ELF-1 (cell line): ENCODE data around the gene TIMM44.
"Not testable (repeated sequence)": the region's sequence is repeated elsewhere in the genome, so short reads cannot be mapped to it uniquely, and the experiment has no call there.

Experiments used
- DNase-seq: peaks from one replicate; pipeline ENCODE4 v3.0.0-alpha.2; 2016; ENCODE audit warnings: low read depth, low spot score

TIMM44 gene

GRCh38 chr19:7977021-7977722 is 33.7 kb upstream of the TIMM44 start:
- DNase-seq: no peak

GRCh38 chr19:7976461-7976860 is 33.0 kb upstream of the TIMM44 start:
- no peak for DNase-seq

GRCh38 chr19:7975037-7975436 is 31.6 kb upstream of the TIMM44 start:
- no peak for DNase-seq

GRCh38 chr19:7973883-7974282 is 30.4 kb upstream of the TIMM44 start:
- DNase-seq: no peak

DNA sequence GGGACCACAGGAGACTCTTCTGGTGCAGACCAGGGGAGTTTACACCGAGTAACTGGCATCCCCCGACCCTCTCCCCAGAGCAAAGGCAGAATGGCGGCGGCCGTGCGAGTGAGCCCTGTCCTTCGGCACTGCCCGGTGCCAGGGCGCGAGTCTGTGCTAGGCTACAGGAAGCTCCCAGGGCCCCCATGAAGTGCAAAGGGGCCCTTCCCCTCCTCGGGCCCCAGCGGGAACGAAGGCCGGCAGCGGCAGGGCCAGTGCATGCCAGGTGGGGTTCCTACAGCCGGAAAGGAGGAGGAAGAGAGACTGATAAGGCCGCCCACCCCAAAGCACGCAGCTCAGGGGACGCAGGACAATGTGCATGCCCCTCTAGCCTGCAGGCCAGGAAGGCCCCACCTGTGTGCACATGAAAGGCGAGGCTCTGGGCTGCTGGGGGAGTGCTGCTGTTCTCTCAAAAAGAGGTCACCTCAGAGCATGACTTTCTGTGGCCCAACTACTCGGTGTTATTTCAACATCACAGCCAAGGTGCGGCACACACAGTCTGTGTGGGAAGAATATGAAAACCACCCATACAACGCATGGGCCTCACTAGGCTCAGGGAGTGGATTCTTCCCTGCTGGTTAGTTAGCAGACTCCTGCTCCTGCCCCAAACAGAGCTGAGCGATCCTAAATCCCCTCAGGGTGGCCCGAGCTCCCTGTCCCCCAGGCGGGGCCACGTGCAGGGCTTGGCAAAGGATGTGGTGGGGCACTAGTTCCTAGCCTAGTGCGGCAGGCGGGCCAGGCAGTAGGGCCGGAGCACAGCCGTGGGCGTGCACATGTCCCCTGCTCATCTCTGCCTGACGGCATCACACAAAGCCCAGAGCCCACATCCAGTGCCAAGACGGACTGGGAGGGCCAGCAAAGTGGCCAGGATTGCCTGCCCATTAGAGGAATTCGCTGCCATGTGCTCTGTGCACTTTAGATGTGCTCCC is 28.4 kb upstream of the TIMM44 start:
- DNase-seq: no peak

GRCh38 chr19:7970716-7971448 is 27.4 kb upstream of the TIMM44 start:
- DNase-seq: peak; percentile 85

- peak; percentile 56 for DNase-seq
Observed at GRCh38 chr19:7969555-7969939, 26.1 kb upstream of the TIMM44 start.

DNA sequence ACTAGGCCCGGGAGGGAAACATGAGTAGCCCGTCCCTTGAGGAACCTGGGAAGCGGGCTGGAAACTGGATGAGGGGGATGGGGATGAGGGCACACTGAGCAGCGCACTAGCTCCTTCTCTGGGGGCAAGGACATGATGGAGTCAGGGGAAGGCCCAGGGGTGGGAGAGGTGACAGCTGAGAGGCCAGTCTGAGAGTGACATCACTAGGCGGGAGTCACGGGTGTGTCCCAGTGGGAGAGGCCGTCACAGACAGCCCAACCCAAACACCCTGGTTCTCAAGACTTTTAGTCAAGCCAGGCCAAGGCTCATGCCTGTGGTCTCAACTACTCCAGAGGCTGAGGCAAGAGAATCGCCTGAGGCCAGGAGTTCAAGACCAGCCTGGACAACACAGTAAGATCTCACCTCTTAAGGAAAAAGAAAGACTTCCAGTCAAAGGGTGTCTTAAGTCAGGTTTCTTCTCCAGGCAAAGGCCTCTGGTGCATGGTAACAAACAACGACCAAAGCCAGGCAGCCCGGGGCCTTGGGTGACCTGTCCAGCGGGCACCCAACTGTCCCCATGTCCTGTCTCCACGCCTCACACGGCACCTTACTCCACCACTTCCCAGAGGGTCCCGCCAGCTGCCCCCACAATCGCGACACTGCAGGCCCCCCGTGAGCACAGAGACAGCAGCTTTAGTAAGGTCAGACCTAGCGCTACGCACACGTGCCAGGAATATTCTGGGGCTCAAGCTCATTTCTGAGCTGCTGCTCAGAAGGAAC is 25.5 kb upstream of the TIMM44 start:
- DNase-seq: no peak

- DNase-seq: no peak
Observed at GRCh38 chr19:7968008-7968795, 24.7 kb upstream of the TIMM44 start.

GRCh38 chr19:7965921-7966665 is 22.6 kb upstream of the TIMM44 start:
- DNase-seq: no peak

DNA sequence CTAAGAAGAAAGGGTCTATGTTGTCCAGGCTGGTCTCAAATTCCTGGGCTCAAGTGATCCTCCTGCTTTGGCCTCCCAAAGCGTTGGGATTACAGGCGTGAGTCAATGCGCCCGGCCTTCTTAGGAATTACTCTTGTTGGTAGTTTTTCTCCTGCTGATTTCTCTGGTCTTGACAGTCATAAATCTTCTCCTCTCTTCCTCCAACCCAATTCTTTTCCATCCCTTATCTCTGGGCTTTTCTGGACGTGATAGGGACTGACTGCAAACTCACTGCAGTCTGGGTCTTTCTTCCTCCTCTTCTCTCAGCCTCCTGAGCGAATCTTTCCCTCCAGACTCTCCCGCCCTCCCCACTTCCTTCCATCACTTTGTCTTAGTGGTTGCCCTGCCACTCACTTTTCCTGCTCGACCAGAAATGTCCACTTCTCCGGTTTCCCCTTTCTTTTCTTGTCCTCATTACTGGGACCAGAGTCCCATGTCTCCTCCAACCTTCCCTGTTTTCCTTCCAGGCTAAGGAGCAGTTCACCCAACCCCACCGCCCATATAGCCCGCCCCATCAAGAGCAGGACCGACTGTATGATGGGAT is 21.9 kb upstream of the TIMM44 start:
- peak; percentile 51 for DNase-seq

DNA sequence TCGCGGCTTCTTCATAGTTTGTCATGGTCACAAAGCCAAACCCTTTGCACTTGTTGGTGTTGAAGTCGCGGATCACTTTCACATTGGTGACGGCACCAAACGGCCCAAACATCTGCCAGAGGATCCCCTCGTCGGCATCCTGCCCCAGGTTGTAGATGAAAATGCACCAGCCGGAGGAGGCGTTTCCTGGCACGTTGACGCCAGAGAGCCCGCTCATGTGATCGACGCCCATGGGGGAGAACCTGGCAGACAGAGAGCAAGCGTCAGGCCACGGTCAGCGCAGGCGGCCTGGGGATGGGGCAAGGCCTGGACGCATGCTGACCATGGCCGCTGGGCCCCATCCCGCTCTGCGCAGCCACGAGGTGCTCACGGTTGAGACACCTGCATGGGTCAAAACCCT is 20.1 kb upstream of the TIMM44 start:
- DNase-seq: no peak

- DNase-seq: no peak
Observed at GRCh38 chr19:7962644-7963268, 19.3 kb upstream of the TIMM44 start.

DNA sequence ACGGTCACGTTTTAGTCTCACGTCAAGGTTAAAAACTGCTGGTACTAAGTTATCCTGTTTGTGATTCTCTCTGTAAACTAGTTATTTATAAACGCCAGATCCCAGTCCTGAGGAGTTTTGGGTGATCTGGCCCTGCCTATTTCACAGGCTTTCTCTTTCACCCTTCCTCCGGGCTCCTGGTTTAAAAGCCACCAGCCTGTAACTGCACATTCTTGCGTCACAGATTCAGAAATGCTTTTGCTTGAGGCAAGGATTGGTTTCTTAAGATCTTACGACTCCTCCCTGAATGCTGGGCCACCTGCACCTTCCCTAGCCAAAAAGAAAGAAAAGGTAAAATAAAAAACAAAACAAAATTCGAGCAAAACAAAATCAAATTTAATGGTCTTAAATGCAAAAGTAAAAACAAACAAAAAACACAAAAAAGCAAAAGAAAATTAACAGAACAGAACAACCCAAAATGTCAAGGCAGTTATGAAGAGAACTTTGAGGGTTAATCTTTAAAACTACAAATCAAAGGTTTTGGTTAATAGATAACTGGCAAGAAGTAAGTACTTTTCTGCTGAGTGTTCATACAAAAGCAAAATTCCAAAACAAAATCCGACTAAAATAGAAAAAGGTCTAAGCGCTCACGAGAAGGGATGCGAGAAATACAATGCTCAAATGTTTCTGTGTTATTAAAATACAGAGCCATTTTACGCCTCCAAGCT is 18.6 kb upstream of the TIMM44 start:
- DNase-seq: no peak

DNA sequence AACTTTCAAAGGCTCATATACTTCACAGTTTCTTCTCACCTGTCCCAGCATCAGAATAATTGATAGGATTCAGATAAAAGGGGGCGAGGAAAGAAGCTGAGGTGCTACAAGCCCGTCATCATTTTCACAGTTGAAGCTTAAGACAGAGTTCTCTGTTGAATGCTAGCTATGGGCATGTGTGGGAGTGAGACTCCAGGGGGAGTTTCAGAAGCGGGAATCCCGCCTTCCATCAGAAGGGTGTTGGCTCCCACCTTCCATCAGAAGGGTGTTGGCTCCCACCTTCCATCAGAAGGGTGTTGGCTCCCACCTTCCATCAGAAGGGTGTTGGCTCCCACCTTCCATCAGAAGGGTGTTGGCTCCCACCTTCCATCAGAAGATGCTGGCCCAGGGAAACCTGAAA is 17.6 kb upstream of the TIMM44 start:
- not testable (repeated sequence) for DNase-seq

DNA sequence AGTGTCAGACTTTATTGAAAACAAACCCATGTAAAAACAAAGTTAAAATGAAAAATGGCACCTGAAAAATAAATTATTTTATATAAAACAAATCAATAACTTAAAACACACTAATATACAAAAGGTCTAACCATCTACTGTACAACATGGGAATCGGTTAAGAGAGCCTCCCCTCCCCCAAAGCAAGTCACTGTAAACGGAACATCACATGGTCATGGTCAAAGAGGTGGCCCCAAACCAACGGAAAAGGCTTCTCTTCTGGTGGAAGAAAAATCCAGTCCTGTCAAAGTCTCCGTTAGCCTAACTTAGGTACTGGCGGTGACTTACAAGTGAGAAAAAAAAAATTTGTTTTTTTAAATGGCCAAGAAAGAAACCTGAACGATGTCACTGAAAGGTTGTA is 15.7 kb upstream of the TIMM44 start:
- DNase-seq: no peak

DNA sequence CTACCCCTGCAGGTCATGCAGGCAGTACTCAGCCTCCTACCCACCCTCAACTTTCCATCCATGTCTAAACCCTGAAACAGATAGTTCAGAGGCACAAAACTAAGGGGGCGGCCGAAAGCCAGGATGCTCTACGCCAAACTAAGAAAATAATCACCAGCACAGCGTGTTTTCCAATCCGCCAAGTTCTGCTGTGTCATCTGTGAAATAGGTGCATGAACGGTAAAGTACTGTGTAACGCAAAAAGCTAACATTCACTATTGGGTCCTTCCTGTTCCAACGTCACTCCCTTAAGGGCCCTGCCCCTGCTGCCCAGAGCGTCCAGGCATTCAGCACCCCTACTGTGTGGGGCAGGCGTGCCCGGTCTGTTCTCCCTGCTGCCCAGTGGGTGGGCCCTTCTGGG is 12.2 kb upstream of the TIMM44 start:
- DNase-seq: no peak

GRCh38 chr19:7953576-7953975 is 10.1 kb upstream of the TIMM44 start:
- peak; percentile 36 for DNase-seq
